Measurements from ENCODE around the gene VPS8. TPM values are rescaled to one million over a fixed set of nuclear protein-coding genes. Genes with fewer than 3 reads are reported as not detected.
"Not testable (repeated sequence)": the region's sequence is repeated elsewhere in the genome, so short reads cannot be mapped to it uniquely, and the experiment has no call there.

The VPS8 gene
- total RNA-seq, 3 donors from 2014 or later: 13.2 to 18.4 (median 17.6) TPM

DNA sequence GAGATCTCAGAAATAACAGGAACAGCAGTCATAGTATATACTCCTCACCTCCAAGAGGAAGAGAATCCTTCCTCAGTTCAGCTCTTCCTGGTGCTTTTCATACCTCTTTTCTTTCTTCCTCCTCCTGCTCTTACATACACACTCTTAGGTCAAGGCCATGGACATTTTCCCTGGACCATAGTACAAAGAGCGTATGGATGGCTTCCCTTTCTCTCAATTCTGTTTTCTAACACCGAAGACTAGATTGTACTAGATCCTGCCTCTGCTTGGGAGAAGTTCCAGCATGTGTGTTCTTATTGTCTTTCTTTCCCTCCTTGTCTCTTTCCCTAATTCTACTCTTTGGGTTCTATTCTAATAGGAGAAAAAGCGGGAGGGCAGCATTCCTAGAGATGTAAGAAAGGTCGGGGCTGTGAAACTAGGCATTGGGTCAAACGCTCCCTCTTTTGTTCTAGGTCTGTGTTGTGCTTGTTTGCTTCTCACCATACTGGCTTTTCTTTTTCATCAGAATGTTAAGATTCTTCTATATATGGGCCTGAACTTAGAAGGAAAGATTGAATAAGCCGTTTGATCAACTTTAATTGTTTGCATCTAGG, 77.4 kb downstream of the VPS8 start:
- Mint-ChIP-seq H3K27me3 (ENCODE audit: low read depth) (no peaks in the 10 kb centered on the region), H3K4me1 (ENCODE audit: low read depth) (no peaks in the 10 kb centered on the region), H3K36me3 (ENCODE audit: insufficient read depth) (peaks cover 17% of the 10 kb centered on the region), H3K9me3 (no peaks in the 10 kb centered on the region), H3K4me3 (no peak overlapping the region)
- ATAC-seq (no peak), DNase-seq (no peak)

DNA sequence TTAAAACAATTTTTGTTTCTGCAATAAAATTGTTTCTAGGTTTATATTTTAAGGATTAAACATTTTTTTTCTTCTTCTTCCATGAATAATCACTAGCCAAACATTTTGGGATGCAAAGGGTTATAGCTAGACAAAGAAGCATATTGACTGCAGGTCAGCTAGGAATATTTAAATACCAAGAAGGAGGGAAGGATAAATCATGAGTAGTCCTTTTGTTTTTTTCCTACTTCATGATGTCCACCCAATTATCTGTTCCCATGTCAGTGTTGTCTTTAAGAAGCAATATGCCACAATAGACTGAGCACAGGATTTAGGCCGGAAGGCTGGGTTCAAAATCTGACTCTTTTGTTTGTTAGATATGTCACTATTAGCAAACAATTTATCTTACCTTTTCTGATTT, 82.1 kb downstream of the VPS8 start:
- Mint-ChIP-seq H3K4me3 (no peak overlapping the region), H3K4me1 (ENCODE audit: low read depth) (no peaks in the 10 kb centered on the region), H3K27me3 (ENCODE audit: low read depth) (no peaks in the 10 kb centered on the region), H3K9me3 (no peaks in the 10 kb centered on the region), H3K36me3 (ENCODE audit: insufficient read depth) (peaks cover 7% of the 10 kb centered on the region)
- ATAC-seq: no peak
- DNase-seq: no peak

DNA sequence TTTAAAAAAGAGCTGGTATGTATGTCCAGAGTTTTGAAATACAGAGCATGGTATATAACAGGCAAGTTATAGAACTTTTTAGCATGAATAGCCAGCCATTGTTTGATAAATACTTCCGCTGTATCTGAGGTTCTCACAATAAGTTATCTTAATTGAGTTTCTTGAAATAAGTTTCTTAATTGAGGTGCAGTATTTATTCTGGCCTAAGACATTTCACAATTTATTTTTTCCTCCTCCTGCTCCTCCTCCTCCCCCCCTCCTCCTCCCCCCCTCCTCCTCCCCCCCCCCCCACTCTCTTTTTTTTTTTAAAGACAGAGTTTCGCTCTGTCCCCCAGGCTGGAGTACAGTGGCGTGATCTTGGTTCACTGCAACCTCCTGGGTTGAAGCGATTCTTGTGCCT, 83.4 kb downstream of the VPS8 start:
- Mint-ChIP-seq H3K4me1 (ENCODE audit: low read depth) (no peaks in the 10 kb centered on the region), H3K36me3 (ENCODE audit: insufficient read depth) (peaks cover 11% of the 10 kb centered on the region), H3K9me3 (no peaks in the 10 kb centered on the region), H3K4me3 (no peak overlapping the region), H3K27me3 (ENCODE audit: low read depth) (no peaks in the 10 kb centered on the region)
- no peak for DNase-seq
- ATAC-seq: no peak

- no peak for ATAC-seq
- Mint-ChIP-seq H3K27me3 (ENCODE audit: low read depth) (no peaks in the 10 kb centered on the region), H3K4me3 (no peak overlapping the region), H3K36me3 (ENCODE audit: insufficient read depth) (peaks cover 12% of the 10 kb centered on the region), H3K4me1 (ENCODE audit: low read depth) (no peaks in the 10 kb centered on the region), H3K9me3 (no peaks in the 10 kb centered on the region)
- DNase-seq: no peak
Measured at GRCh38 chr3:184896336-184896735, 84.4 kb downstream of the VPS8 start.

GRCh38 chr3:184899953-184900595, 88.1 kb downstream of the VPS8 start:
- H3K4me3 Mint-ChIP-seq: no peak overlapping the region
- DNase-seq (no peak), ATAC-seq (no peak)
- no peaks in the 10 kb centered on the region for H3K4me1 Mint-ChIP-seq (ENCODE audit: low read depth)
- H3K36me3 Mint-ChIP-seq (ENCODE audit: insufficient read depth): peaks cover 30% of the 10 kb centered on the region
- H3K27me3 Mint-ChIP-seq (ENCODE audit: low read depth): no peaks in the 10 kb centered on the region
- H3K9me3 Mint-ChIP-seq: no peaks in the 10 kb centered on the region

- H3K9me3 Mint-ChIP-seq; DNase-seq; H3K4me3 Mint-ChIP-seq; H3K27me3 Mint-ChIP-seq (ENCODE audit: low read depth); H3K4me1 Mint-ChIP-seq (ENCODE audit: low read depth); ATAC-seq: not testable (repeated sequence)
- peaks cover 50% of the 10 kb centered on the region for H3K36me3 Mint-ChIP-seq (ENCODE audit: insufficient read depth)
Measured at GRCh38 chr3:184907031-184907430, 95.1 kb downstream of the VPS8 start.

DNA sequence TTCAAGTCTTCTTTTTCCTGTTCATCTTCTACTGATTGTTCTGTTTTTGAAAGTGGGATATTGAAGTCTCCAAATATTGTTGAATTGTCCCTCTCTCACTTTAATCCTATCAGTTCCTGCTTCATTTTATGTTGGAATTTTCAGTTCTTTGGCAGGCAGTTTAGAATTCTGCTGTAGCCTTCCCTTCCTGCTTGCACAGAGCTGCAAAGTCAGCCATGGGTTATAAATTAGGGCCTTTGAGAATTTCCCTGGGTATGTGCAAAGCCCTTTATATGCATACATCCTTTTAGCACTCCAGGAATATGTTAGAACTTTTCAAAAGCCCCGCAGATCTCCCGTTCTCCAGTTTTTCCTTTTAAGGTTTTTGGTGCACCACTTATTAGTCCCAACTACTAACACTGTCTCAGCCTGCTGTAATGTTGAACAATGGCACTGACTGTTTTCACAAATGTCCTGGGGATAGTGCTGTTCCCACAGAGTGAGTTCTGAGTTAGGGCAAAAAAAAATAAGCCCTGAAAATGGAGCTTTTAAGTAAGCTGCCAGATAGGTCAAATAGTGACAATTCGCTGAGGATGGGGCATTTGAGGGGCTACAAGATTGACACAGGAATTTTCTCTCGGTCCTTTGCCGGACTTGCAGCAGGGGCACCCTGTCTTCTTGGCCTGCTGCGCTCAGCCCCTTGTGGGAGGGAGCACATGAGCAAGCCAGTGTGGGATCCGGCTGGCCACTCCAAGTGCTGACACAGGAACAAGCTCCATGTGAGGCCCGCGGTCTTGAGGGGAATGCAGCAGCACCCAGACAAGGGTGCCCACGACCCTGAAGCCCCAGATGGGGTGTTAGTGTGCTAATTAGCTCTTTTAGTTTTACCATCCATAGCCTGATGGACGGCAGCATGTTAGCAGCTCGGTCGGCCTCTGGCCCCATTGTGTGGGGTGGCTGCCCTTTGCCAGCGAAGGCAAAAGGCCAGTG, 96.0 kb downstream of the VPS8 start:
- DNase-seq (no peak), ATAC-seq (no peak)
- Mint-ChIP-seq H3K9me3 (no peaks in the 10 kb centered on the region), H3K4me1 (ENCODE audit: low read depth) (no peaks in the 10 kb centered on the region), H3K4me3 (no peak overlapping the region), H3K27me3 (ENCODE audit: low read depth) (no peaks in the 10 kb centered on the region), H3K36me3 (ENCODE audit: insufficient read depth) (peaks cover 49% of the 10 kb centered on the region)

DNA sequence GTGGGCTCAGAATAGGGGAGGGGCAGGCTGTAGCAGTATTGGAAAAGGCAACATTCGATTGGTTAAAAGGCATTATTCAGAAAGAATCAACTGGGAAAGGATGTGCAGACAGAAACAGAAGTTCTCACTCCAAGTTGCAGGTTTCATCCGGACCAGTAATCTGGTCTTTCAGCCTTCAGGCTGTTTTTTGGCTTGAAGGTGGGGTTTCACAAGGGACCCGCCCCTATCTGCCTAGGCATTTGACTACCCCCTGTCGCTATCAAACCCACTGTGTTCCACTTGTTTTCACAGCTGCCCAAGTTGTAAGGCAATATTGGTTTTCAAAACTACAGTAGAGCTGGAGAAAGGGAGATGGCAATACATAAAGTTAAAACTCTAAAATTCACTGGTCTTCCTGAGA, 96.9 kb downstream of the VPS8 start:
- Mint-ChIP-seq H3K4me1 (ENCODE audit: low read depth) (no peaks in the 10 kb centered on the region), H3K27me3 (ENCODE audit: low read depth) (no peaks in the 10 kb centered on the region), H3K9me3 (no peaks in the 10 kb centered on the region), H3K36me3 (ENCODE audit: insufficient read depth) (peaks cover 44% of the 10 kb centered on the region), H3K4me3 (no peak overlapping the region)
- ATAC-seq (no peak), DNase-seq (no peak)

- H3K4me3 Mint-ChIP-seq: no peak overlapping the region
- no peaks in the 10 kb centered on the region for H3K27me3 Mint-ChIP-seq (ENCODE audit: low read depth)
- DNase-seq (no peak), ATAC-seq (no peak)
- H3K9me3 Mint-ChIP-seq: no peaks in the 10 kb centered on the region
- peaks cover 45% of the 10 kb centered on the region for H3K36me3 Mint-ChIP-seq (ENCODE audit: insufficient read depth)
- H3K4me1 Mint-ChIP-seq (ENCODE audit: low read depth): no peaks in the 10 kb centered on the region
Measured at GRCh38 chr3:184910664-184911063, 98.7 kb downstream of the VPS8 start.

DNA sequence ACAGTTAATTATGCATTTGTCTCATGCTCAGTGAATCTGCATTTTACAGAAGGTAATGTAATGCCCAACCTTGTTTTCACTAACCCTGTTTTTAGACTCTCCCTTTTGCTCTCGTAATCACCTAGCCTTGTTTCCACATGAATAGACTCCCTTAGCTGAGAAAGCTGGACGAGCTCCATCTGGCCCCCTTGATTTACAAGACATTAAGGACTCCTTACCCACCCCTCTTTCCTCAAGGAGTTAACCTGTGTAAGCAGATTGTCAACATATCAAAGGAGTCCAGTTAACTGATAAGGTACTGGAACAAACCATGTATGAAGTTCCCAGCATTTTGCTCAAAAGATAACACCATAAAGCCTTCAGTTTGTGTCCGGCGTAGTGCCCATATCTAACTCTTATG, 99.6 kb downstream of the VPS8 start:
- H3K36me3 Mint-ChIP-seq (ENCODE audit: insufficient read depth): peaks cover 44% of the 10 kb centered on the region
- no peak overlapping the region for H3K4me3 Mint-ChIP-seq
- H3K4me1 Mint-ChIP-seq (ENCODE audit: low read depth): no peaks in the 10 kb centered on the region
- ATAC-seq (no peak), DNase-seq (no peak)
- no peaks in the 10 kb centered on the region for H3K27me3 Mint-ChIP-seq (ENCODE audit: low read depth)
- H3K9me3 Mint-ChIP-seq: no peaks in the 10 kb centered on the region

GRCh38 chr3:184912163-184912562, 100.2 kb downstream of the VPS8 start:
- Mint-ChIP-seq H3K27me3 (ENCODE audit: low read depth) (no peaks in the 10 kb centered on the region), H3K36me3 (ENCODE audit: insufficient read depth) (peaks cover 42% of the 10 kb centered on the region), H3K4me1 (ENCODE audit: low read depth) (no peaks in the 10 kb centered on the region), H3K9me3 (no peaks in the 10 kb centered on the region), H3K4me3 (no peak overlapping the region)
- DNase-seq (no peak), ATAC-seq (no peak)

DNA sequence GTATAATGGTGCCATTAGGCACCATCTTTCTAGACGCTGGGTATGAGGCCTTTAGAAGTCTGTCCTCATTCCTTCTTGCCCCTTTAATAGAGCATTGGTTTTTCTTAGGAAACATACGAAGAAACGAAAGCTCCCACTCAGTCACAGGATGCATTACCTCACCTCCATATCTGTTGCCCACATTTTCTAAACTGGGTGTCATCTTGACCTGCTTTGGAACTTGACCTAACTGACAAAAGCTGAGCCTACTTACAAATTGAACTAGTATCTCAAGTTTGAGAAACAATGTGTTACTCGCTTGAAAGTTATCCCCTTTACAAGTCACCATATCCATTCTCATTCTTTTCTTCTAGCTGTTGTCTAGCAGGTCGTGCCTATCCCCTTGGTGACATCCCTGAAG, 102.7 kb downstream of the VPS8 start:
- no peak for ATAC-seq
- H3K9me3 Mint-ChIP-seq: no peaks in the 10 kb centered on the region
- H3K36me3 Mint-ChIP-seq (ENCODE audit: insufficient read depth): peaks cover 46% of the 10 kb centered on the region
- no peak for DNase-seq
- no peaks in the 10 kb centered on the region for H3K4me1 Mint-ChIP-seq (ENCODE audit: low read depth)
- H3K27me3 Mint-ChIP-seq (ENCODE audit: low read depth): no peaks in the 10 kb centered on the region
- H3K4me3 Mint-ChIP-seq: no peak overlapping the region

- H3K4me3 Mint-ChIP-seq: no peak overlapping the region
Measured at GRCh38 chr3:184918750-184919149, 106.8 kb downstream of the VPS8 start.

DNA sequence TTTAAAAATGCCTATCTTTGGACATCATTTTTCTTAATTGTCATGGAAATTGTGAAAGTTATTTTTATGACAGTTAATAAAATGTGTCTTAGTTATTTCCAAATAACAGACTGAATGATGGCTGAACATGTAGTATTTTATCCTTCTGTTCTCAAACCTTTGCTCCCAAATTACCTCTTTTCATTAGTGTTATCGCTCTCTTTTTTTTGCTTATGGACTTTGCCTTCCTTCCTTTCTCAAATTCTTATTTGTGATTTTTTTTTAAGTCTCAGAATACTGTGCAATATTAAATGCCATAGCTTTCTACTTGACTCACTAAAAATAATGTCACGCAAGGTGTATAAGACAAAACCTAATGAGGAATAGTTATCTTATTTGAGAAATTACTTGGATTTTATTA, 107.7 kb downstream of the VPS8 start:
- H3K4me3 Mint-ChIP-seq: no peak overlapping the region
- no peak for ATAC-seq
- H3K4me1 Mint-ChIP-seq (ENCODE audit: low read depth): no peaks in the 10 kb centered on the region
- no peaks in the 10 kb centered on the region for H3K27me3 Mint-ChIP-seq (ENCODE audit: low read depth)
- H3K36me3 Mint-ChIP-seq (ENCODE audit: insufficient read depth): peaks cover 34% of the 10 kb centered on the region
- H3K9me3 Mint-ChIP-seq: no peaks in the 10 kb centered on the region
- no peak for DNase-seq

More at GRCh38 chr3:184918750-184919149, 106.8 kb downstream of the VPS8 start:
- DNase-seq (no peak), ATAC-seq (no peak)
- Mint-ChIP-seq H3K27me3 (ENCODE audit: low read depth) (no peaks in the 10 kb centered on the region), H3K36me3 (ENCODE audit: insufficient read depth) (peaks cover 41% of the 10 kb centered on the region), H3K9me3 (no peaks in the 10 kb centered on the region), H3K4me1 (ENCODE audit: low read depth) (no peaks in the 10 kb centered on the region)

All from activated T-cell treated with anti-CD3 and anti-CD28 coated beads, Interleukin-2, amount 50 U/mL, for 4 hours (primary cell).